HG02852 (cell line): ENCODE measurements around the gene SERPING1.
"Not testable (repeated sequence)": the region's sequence is repeated elsewhere in the genome, so short reads cannot be mapped to it uniquely, and the experiment has no call there.

ENCODE experiments used
- ATAC-seq: cut with Tn5 transposase; IDR thresholded peaks from one replicate; pipeline ENCODE4 v1.9.1; 2021; ENCODE audit warnings: mild to moderate bottlenecking, moderate library complexity; ENCODE audit not compliant: unreplicated experiment

The SERPING1 gene

DNA sequence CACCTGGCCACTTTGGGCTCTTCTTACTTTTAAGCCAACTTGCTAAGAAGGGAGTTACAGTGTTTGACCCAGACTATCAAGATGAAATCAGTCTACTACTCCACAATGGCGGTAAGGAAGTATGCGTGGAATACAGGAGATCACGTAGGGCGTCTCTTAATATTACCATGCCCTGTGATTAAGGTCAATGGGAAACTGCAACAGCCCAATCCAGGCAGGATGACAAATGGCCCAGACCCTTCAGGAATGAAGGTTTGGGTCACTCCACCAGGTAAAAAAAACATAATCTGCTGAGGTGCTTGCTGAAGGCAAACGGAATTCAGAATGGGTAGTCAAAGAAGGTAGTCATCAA lies 53.2 kb downstream of the SERPING1 start:
- ATAC-seq: no peak

DNA sequence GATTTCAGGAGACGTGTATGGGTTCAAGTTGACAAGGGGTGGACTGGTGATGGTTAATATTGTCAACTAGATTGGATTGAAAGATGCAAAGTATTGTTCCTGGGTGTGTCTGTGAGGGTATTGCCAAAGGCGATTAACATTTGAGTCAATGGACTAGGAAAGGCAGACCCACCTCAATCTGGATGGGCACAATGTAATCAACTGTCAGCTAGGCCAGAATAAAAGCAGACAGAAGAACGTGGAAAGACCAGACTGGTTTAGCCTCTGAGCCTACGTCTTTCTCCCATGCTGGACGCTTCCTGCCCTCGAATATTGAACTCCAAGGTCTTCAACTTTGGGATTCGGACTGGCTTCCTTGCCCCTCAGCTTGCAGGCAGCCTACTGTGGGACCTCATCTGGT lies 53.9 kb downstream of the SERPING1 start:
- ATAC-seq: no peak

DNA sequence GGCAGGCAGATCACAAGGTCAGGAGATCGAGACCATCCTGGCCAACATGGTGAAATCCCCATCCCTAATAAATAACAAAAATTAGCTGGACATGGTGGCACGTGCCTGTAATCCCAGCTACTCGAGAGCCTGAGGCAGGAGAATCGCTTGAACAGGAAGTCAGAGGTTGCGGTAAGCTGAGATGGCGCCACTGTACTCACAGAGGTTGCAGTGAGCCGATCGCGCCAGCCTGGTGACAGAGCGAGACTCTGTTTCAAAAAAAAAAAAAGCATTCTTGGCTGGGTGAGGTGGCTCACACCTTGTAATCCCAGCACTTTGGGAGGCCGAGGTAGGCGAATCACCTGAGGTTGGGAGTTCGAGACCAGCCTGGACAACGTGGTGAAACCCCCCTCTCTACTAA lies 54.7 kb downstream of the SERPING1 start:
- ATAC-seq: not testable (repeated sequence)

DNA sequence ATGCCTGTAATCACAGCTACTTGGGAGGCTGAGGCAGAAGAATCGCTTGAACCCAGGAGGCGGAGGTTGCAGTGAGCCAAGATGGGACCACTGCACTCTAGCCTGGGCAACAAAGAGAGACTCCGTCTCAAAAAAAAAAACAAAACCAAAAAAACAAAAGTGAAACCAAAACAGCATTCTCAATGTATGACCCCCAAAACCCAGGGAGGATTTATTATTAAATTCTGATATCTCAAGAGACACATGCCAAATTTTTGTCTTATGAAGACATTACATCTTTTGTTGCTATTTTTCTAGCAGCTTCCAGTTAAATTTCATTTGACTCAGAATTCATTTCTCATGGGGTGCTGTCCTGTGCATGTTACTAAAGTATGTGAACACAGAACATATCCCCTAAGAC lies 55.2 kb downstream of the SERPING1 start:
- ATAC-seq: no peak

DNA sequence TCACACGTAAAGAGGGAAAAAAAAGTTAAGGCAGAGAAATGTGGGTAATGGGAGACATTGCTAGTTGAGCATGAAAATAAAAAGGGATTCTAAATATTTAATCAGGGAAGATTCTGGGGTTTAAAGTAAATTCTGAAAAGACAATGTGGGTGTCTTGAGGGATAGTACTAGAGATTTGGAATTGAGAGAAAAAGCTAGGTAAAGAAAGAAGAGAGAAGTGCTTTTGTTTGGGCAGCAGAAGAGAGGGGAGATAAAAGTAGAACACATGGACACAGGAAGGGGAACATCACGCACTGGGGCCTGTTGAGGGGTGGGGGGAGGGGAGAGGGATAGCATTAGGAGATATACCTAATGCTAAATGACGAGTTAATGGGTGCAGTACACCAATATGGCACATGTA lies 55.7 kb downstream of the SERPING1 start:
- no peak for ATAC-seq

DNA sequence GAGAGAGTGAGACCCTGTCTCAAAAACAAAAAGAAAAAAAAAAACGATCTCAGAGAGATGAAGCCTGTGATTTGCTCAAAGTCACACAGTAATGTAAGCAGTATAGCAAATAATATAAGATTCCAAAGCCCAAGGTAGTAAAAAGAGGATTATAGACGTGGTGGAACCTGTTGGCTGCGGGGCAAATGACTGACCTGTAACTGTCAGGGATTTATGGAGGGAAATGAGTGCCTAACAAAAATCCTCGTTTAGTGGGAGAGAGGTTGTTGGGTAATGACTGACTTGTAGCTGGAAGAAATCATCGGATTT lies 59.4 kb downstream of the SERPING1 start:
- no peak for ATAC-seq

DNA sequence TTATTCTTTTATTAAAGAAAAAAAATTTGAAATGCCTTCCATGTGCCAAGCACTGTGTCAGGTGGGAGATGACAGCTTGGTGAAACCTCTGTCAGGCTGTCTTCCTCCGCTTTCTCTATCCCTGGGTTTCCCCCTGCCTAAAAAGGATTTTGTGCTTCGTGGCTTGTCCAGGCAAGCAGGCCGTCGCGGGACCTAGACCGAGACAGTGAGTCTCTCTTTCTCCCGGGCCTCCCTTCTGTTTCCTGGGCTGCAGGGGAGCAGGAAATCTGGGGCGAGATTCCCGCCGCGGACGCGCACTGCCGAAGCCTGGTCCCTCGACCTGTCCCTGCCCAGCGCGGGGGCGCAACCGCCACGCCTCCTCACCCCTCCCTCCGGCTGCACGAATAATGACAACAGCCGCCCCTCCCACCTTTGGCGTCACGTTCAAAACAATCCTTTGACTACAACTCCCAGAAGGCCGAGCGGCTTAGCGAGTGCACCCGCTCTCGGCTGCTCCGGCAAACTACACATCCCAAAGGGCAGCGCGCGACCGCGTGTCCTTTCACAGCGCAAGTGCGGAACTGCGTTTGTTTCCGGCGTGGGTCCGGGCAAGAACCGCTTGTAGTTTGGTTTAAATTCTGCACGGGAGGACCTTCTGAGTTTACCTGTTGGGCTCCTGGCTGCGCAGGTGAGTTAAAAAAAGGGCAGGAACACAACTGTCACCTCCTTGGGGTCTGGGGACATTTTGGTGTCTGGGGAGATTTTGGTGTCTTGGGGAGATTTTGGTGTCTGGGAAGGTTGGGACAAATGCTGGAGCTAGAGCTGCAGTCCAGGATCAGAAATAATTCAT lies 59.9 kb downstream of the SERPING1 start, which contains the start of gene CLP1:
Gene CLP1 (plus strand): TSS at position 569 of the 829 bp plus-strand sequence. CDS start 1,715 bp downstream, outside the sequence.
- peak; percentile 99 for ATAC-seq

DNA sequence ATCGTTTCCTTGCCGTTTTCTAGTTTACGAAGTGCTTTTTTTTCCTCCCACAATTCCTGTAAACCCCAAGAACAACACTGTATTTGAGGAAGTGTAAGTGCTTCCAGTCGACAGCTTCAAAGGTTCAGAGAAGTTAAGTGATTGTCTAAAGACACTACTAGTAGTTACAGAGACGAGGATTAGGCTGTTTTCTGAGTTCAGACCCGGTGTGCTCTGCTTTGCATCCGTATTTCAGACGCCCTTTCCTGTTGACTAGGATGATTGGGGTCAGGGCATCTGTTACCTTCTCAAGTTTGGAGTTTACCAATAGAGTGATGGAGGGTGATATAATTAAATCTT lies 60.5 kb downstream of the SERPING1 start:
- no peak for ATAC-seq

DNA sequence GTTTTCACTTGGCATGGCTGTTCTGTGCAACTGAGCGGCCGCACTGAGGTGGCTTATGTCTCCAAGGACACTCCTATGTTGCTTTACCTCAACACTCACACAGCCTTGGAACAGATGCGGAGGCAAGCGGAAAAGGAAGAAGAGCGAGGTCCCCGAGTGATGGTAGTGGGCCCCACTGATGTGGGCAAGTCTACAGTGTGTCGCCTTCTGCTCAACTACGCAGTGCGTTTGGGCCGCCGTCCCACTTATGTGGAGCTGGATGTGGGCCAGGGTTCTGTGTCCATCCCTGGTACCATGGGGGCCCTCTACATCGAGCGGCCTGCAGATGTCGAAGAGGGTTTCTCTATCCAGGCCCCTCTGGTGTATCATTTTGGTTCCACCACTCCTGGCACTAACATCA lies 62.2 kb downstream of the SERPING1 start:
- ATAC-seq: no peak

DNA sequence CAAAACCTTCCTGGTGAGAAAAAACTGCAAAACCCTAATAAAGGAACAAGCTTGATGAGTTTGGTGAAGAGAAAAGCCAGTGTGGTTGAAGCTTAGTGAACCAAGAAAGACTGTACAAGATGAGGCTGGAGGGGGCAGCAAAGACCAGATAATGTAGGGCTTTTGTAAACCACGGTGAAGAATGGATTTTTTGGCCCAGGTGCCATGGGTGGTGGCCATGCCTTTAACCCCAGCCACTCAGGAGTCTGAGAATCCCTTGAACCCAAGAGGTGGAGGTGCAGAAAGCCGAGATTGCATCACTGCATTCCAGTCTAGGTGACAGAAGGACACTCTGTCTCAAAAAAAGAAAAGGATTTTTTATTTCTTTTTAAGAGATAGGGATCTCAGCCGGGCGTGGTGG lies 65.4 kb downstream of the SERPING1 start:
- no peak for ATAC-seq

DNA sequence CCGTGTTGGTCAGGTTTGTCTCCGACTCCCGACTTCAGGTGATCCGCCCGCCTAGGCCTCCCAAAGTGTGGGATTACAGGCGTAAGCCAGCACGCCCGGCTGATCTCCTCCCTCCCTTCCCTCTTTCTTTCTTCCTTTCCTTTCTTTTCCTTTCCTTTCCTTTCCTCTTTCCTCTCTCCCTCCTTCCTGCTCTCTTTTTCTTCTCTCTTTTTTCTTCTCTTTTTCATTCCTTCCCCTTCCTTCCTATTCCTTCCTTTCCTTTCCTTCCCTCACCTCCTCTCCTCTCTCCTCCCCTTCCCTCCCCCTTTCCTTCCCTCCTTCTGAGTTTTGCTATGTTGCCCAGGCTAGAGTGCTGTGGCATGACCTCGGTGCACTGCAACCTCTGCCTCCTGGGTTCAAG lies 66.5 kb downstream of the SERPING1 start:
- no peak for ATAC-seq
